Measurements from ENCODE around the gene GTF3C6. TPM values are rescaled to one million over a fixed set of nuclear protein-coding genes. Genes with fewer than 3 reads are reported as not detected.

GTF3C6 gene
- total RNA-seq, 1 experiment from 2014 or later, result 32.0 TPM

- intact Hi-C loops (cut with micrococcal nuclease), result no loop called here
- Histone ChIP-seq H3K9me2 (ENCODE audit: insufficient read depth) (no peaks in the 10 kb centered on the region), H3K27me3 (ENCODE audit: insufficient read depth, low read length) (no peaks in the 10 kb centered on the region), H3K4me1 (ENCODE audit: control insufficient read depth in 1 of 2, insufficient read depth in 2 of 2, low read length in 2 of 2) (peaks cover 3 to 8% of the 10 kb centered on the region in 2 experiments; a peak in 3 of 4 replicates), H3K9ac (ENCODE audit: low read length) (no peak overlapping the region), H3K27ac (ENCODE audit: low read depth, low read length) (no peak overlapping the region), H2AFZ (ENCODE audit: low read depth, low read length, poor library complexity, severe bottlenecking) (no peak overlapping the region), H3K9me3 (ENCODE audit: control insufficient read depth in 1 of 2, insufficient read depth in 1 of 2, low read depth in 1 of 2, low read length in 2 of 2) (no peaks in the 10 kb centered on the region), H3K4me2 (ENCODE audit: low read length) (no peak overlapping the region), H4K20me1 (ENCODE audit: insufficient read depth) (no peaks in the 10 kb centered on the region), H3K36me3 (ENCODE audit: control insufficient read depth in 1 of 2, insufficient read depth in 2 of 2, low read length in 2 of 2) (no peaks in the 10 kb centered on the region), H3K4me3 (replicated peaks in 1 of 2; ENCODE audit: low read depth in 1 of 2, low read length in 2 of 2) (no peak overlapping the region), H3K79me2 (ENCODE audit: insufficient read depth, low read length) (peaks cover 1% of the 10 kb centered on the region; the same call in 1 of the 2 replicates)
- CTCF ChIA-PET, result no interaction called here
- TF ChIP-seq ELF1 (IDR thresholded peaks at IDR 0.05; ENCODE audit: borderline replicate concordance, low read depth) (no peak), SIN3A (IDR thresholded peaks at IDR 0.05; ENCODE audit: low read depth) (no peak), JUND (IDR thresholded peaks at IDR 0.05) (no peak), MAX (IDR thresholded peaks at IDR 0.05) (no peak), EZH2 (IDR thresholded peaks at IDR 0.05) (no peak), REST (IDR thresholded peaks at IDR 0.05; ENCODE audit: low read depth) (no peak), CEBPB (IDR thresholded peaks at IDR 0.05; ENCODE audit: low read depth) (no peak), POLR2AphosphoS5 (IDR thresholded peaks at IDR 0.05; ENCODE audit: low read depth, low read length) (no peak), CBX3 (IDR thresholded peaks at IDR 0.05; ENCODE audit: low read depth) (no peak), EZH2phosphoT487 (IDR thresholded peaks at IDR 0.05; ENCODE audit: borderline replicate concordance) (no peak), FOSL1 (IDR thresholded peaks at IDR 0.05; ENCODE audit: low read depth) (no peak), EGR1 (IDR thresholded peaks at IDR 0.05; ENCODE audit: low read depth) (no peak), ZNF274 (IDR thresholded peaks at IDR 0.05; ENCODE audit: low read depth, low read length) (no peak), TCF7L2 (IDR thresholded peaks at IDR 0.05; ENCODE audit: borderline replicate concordance, extremely low read depth, insufficient read depth, insufficient read length) (no peak), ZFX (IDR thresholded peaks at IDR 0.05) (no peak), CTCF (IDR thresholded peaks at IDR 0.05 in 2 of 3, conservative IDR thresholded peaks at IDR 0.05 in 1 of 3; ENCODE audit: borderline replicate concordance in 1 of 3, insufficient read depth in 1 of 3, low read depth in 2 of 3, low read length in 2 of 3) (no peak)
- TF ChIP-seq, protein P1, sequence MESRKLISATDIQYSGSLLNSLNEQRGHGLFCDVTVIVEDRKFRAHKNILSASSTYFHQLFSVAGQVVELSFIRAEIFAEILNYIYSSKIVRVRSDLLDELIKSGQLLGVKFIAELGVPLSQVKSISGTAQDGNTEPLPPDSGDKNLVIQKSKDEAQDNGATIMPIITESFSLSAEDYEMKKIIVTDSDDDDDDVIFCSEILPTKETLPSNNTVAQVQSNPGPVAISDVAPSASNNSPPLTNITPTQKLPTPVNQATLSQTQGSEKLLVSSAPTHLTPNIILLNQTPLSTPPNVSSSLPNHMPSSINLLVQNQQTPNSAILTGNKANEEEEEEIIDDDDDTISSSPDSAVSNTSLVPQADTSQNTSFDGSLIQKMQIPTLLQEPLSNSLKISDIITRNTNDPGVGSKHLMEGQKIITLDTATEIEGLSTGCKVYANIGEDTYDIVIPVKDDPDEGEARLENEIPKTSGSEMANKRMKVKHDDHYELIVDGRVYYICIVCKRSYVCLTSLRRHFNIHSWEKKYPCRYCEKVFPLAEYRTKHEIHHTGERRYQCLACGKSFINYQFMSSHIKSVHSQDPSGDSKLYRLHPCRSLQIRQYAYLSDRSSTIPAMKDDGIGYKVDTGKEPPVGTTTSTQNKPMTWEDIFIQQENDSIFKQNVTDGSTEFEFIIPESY (IDR thresholded peaks at IDR 0.05; ENCODE audit: extremely low read depth, insufficient replicate concordance, low read length), result no peak
- TF ChIP-seq, protein P2, sequence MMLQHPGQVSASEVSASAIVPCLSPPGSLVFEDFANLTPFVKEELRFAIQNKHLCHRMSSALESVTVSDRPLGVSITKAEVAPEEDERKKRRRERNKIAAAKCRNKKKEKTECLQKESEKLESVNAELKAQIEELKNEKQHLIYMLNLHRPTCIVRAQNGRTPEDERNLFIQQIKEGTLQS (IDR thresholded peaks at IDR 0.05), result no peak
- no peak for DNase-seq (ENCODE audit: low read depth, low spot score)
- RAD21 ChIA-PET (ENCODE audit: low non-redundant PET in 1 of 2, low total read pairs in 2 of 2, uncharacterized antibody in 2 of 2, unreplicated experiment in 2 of 2), result no interaction called here
- ATAC-seq, result no peak
- POLR2A ChIA-PET, result no interaction called here
- BruUV-seq (replicated peaks), result no TSS peak
Observed at GRCh38 chr6:110953633-110954303, 4.7 kb upstream of the GTF3C6 start.
